ENCODE results near the gene DYSF. TPM values are rescaled to one million over a fixed set of nuclear protein-coding genes. Genes with fewer than 3 reads are reported as not detected.

DYSF gene
- total RNA-seq, 1 donor from 2014 or later = 11.1 TPM

- Mint-ChIP-seq H3K4me3 (ENCODE audit: unreplicated experiment) (no peak overlapping the region), H3K4me1 (ENCODE audit: low read depth, unreplicated experiment) (no peaks in the 10 kb centered on the region), H3K27me3 (ENCODE audit: unreplicated experiment) (peaks cover 8% of the 10 kb centered on the region), H3K36me3 (ENCODE audit: unreplicated experiment) (no peaks in the 10 kb centered on the region), H3K9me3 (ENCODE audit: unreplicated experiment) (peaks cover 3% of the 10 kb centered on the region), H3K27ac (ENCODE audit: unreplicated experiment) (no peak overlapping the region)
- no peak for DNase-seq
- TF ChIP-seq CTCF (IDR thresholded peaks at IDR 0.05; ENCODE audit: partially characterized antibody, unreplicated experiment) = no peak
Measured at GRCh38 chr2:71528749-71529148, 75.4 kb downstream of the DYSF start.

GRCh38 chr2:71530211-71530610 lies 76.8 kb downstream of the DYSF start:
- TF ChIP-seq CTCF (IDR thresholded peaks at IDR 0.05; ENCODE audit: partially characterized antibody, unreplicated experiment) = no peak
- Mint-ChIP-seq H3K4me3 (ENCODE audit: unreplicated experiment) (no peak overlapping the region), H3K27me3 (ENCODE audit: unreplicated experiment) (peaks cover 4% of the 10 kb centered on the region), H3K9me3 (ENCODE audit: unreplicated experiment) (peaks cover 3% of the 10 kb centered on the region), H3K27ac (ENCODE audit: unreplicated experiment) (no peak overlapping the region), H3K4me1 (ENCODE audit: low read depth, unreplicated experiment) (no peaks in the 10 kb centered on the region), H3K36me3 (ENCODE audit: unreplicated experiment) (no peaks in the 10 kb centered on the region)
- DNase-seq = no peak

DNA sequence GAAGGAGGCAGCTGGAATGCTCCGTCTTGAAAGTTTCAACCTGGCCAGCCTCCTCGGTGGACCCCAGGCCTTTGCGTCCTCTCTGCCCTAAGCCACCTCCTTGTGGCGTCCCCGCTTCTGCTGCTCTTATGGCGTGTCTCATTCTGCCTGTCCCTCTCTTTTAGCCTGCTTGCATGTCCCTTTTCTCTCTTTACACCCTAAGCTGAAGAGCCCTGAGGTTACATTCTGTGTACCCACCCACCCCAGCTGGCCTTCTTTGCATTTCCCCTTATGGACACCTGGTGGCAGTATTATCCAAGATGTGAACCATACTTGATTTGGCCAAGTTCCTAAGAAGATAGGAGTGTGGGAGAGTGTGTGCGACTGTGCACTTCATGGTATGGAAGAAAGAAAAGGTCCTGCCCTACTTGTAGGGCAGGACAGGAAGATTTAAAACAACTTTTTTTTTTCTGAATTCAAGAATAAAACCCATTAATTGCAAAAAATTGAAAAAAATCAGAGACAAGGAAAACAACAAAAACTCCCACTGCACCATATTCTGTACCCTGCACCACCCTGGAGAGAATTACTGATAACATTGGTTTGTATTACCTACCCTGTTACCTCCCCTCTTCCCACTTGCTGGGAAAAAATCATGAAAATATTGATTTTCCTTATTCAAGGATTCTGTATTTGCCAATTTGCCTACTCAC lies 77.4 kb downstream of the DYSF start:
- Mint-ChIP-seq H3K27me3 (ENCODE audit: unreplicated experiment) (peaks cover 4% of the 10 kb centered on the region), H3K4me3 (ENCODE audit: unreplicated experiment) (no peak overlapping the region), H3K27ac (ENCODE audit: unreplicated experiment) (no peak overlapping the region), H3K4me1 (ENCODE audit: low read depth, unreplicated experiment) (no peaks in the 10 kb centered on the region), H3K9me3 (ENCODE audit: unreplicated experiment) (peaks cover 3% of the 10 kb centered on the region), H3K36me3 (ENCODE audit: unreplicated experiment) (no peaks in the 10 kb centered on the region)
- peak; percentile 72 for TF ChIP-seq CTCF (IDR thresholded peaks at IDR 0.05; ENCODE audit: partially characterized antibody, unreplicated experiment)
- peak; percentile 62 for DNase-seq

- Mint-ChIP-seq H3K4me3 (ENCODE audit: unreplicated experiment) (no peak overlapping the region), H3K27ac (ENCODE audit: unreplicated experiment) (no peak overlapping the region), H3K36me3 (ENCODE audit: unreplicated experiment) (no peaks in the 10 kb centered on the region), H3K27me3 (ENCODE audit: unreplicated experiment) (peaks cover 4% of the 10 kb centered on the region), H3K4me1 (ENCODE audit: low read depth, unreplicated experiment) (peaks cover 2% of the 10 kb centered on the region), H3K9me3 (ENCODE audit: unreplicated experiment) (peaks cover 3% of the 10 kb centered on the region)
- DNase-seq = no peak
- no peak for TF ChIP-seq CTCF (IDR thresholded peaks at IDR 0.05; ENCODE audit: partially characterized antibody, unreplicated experiment)
Measured at GRCh38 chr2:71531522-71532047, 78.2 kb downstream of the DYSF start.

DNA sequence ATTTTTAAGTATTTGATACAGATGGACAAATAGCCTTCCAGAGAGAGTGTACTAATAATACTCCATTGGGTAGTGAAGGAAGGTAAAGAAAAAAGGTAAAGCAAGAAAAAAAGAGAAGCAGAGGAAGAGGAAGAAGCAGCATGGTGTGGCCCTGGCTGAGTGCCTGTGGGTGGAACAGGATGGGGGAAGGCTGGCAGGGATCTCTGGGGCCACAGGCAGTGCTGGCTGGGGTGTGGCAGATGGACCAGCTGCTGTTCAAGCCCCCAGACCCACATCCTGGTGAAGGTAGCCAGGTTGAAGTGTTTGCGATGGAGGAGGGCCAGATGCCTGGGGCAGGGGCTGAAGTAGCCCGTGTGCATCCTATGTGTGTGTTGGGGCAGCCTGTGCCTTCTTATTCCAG lies 79.0 kb downstream of the DYSF start:
- no peak overlapping the region for H3K27ac Mint-ChIP-seq (ENCODE audit: unreplicated experiment)
- no peak for DNase-seq
- H3K27me3 Mint-ChIP-seq (ENCODE audit: unreplicated experiment) = peaks cover 4% of the 10 kb centered on the region
- peaks cover 2% of the 10 kb centered on the region for H3K4me1 Mint-ChIP-seq (ENCODE audit: low read depth, unreplicated experiment)
- peaks cover 3% of the 10 kb centered on the region for H3K9me3 Mint-ChIP-seq (ENCODE audit: unreplicated experiment)
- no peak overlapping the region for H3K4me3 Mint-ChIP-seq (ENCODE audit: unreplicated experiment)
- H3K36me3 Mint-ChIP-seq (ENCODE audit: unreplicated experiment) = no peaks in the 10 kb centered on the region
- no peak for TF ChIP-seq CTCF (IDR thresholded peaks at IDR 0.05; ENCODE audit: partially characterized antibody, unreplicated experiment)
